Osteocyte (in vitro differentiated cells): ENCODE measurements around the gene LRRC43. TPM values are rescaled to one million over a fixed set of nuclear protein-coding genes. Genes with fewer than 3 reads are reported as not detected.

Experiments
- DNase-seq: peaks from one replicate; pipeline ENCODE4 v3.0.0; 2021; ENCODE audit warnings: mixed read lengths; ENCODE audit not compliant: unreplicated experiment; ENCODE audit errors: extremely low spot score
- H3K27ac Mint-ChIP-seq: one replicate; pipeline ENCODE4 v1.8.0; 2021; ENCODE audit warnings: mild to moderate bottlenecking, mixed read lengths; ENCODE audit not compliant: unreplicated experiment
- H3K27me3 Mint-ChIP-seq: one replicate; pipeline ENCODE4 v1.8.0; 2021; ENCODE audit warnings: mixed read lengths; ENCODE audit not compliant: unreplicated experiment
- H3K36me3 Mint-ChIP-seq: one replicate; pipeline ENCODE4 v1.8.0; 2021; ENCODE audit warnings: mixed read lengths; ENCODE audit not compliant: unreplicated experiment
- H3K4me1 Mint-ChIP-seq: one replicate; pipeline ENCODE4 v1.8.0; 2021; ENCODE audit warnings: mixed read lengths; ENCODE audit not compliant: unreplicated experiment
- H3K4me3 Mint-ChIP-seq: one replicate; pipeline ENCODE4 v1.8.0; 2021; ENCODE audit warnings: mild to moderate bottlenecking, moderate library complexity, mixed read lengths; ENCODE audit not compliant: unreplicated experiment
- H3K9me3 Mint-ChIP-seq: one replicate; pipeline ENCODE4 v1.8.0; 2021; ENCODE audit warnings: mixed read lengths; ENCODE audit not compliant: unreplicated experiment
- CTCF ChIP-seq: fragments of 200-600 bp; sonication (generic); IDR thresholded peaks from 2 replicates; pipeline ENCODE4 v1.5.0; 2021; ENCODE audit warnings: antibody characterized with exemption, mild to moderate bottlenecking, moderate library complexity
- total RNA-seq: library from RNA; stranded (reverse); gene quantifications from 2 replicates; pipeline ENCODE4 v1.2.1, GENCODE V29; 2021

The LRRC43 gene
- total RNA-seq, 1 donor from 2014 or later: 2.0 TPM

- Mint-ChIP-seq H3K4me1 (no peaks in the 10 kb centered on the region), H3K4me3 (no peak overlapping the region), H3K9me3 (no peaks in the 10 kb centered on the region)
These were observed 16.2 kb upstream of the LRRC43 start for GRCh38 chr12:122166422-122167349.

GRCh38 chr12:122167356-122167925, 15.5 kb upstream of the LRRC43 start:
- Mint-ChIP-seq H3K36me3 (no peaks in the 10 kb centered on the region), H3K27ac (no peak overlapping the region), H3K4me1 (no peaks in the 10 kb centered on the region), H3K4me3 (no peak overlapping the region), H3K9me3 (no peaks in the 10 kb centered on the region), H3K27me3 (peaks cover 9% of the 10 kb centered on the region)
- TF ChIP-seq CTCF: no peak
- DNase-seq: no peak

More at GRCh38 chr12:122166422-122167349, 16.2 kb upstream of the LRRC43 start:
- no peaks in the 10 kb centered on the region for H3K36me3 Mint-ChIP-seq
- DNase-seq: no peak
- TF ChIP-seq CTCF: no peak
- H3K27ac Mint-ChIP-seq: no peak overlapping the region
- peaks cover 8% of the 10 kb centered on the region for H3K27me3 Mint-ChIP-seq

GRCh38 chr12:122168492-122168891, 14.4 kb upstream of the LRRC43 start:
- no peaks in the 10 kb centered on the region for H3K9me3 Mint-ChIP-seq
- H3K27me3 Mint-ChIP-seq: peaks cover 16% of the 10 kb centered on the region
- H3K4me3 Mint-ChIP-seq: no peak overlapping the region
- H3K4me1 Mint-ChIP-seq: no peaks in the 10 kb centered on the region
- no peak overlapping the region for H3K27ac Mint-ChIP-seq
- no peaks in the 10 kb centered on the region for H3K36me3 Mint-ChIP-seq
- TF ChIP-seq CTCF: no peak
- no peak for DNase-seq

- no peaks in the 10 kb centered on the region for H3K36me3 Mint-ChIP-seq
- no peak for DNase-seq
- H3K4me3 Mint-ChIP-seq: no peak overlapping the region
- H3K27me3 Mint-ChIP-seq: peaks cover 21% of the 10 kb centered on the region
- H3K4me1 Mint-ChIP-seq: no peaks in the 10 kb centered on the region
- no peak overlapping the region for H3K27ac Mint-ChIP-seq
- no peak for TF ChIP-seq CTCF
- no peaks in the 10 kb centered on the region for H3K9me3 Mint-ChIP-seq
These were observed 11.5 kb upstream of the LRRC43 start for GRCh38 chr12:122171399-122171798.

- Mint-ChIP-seq H3K36me3 (no peaks in the 10 kb centered on the region), H3K27me3 (peaks cover 17% of the 10 kb centered on the region), H3K9me3 (no peaks in the 10 kb centered on the region), H3K4me1 (no peaks in the 10 kb centered on the region), H3K27ac (no peak overlapping the region), H3K4me3 (no peak overlapping the region)
- no peak for DNase-seq
- TF ChIP-seq CTCF: no peak
These were observed 10.5 kb upstream of the LRRC43 start for GRCh38 chr12:122172262-122172939.
